PC-3 (cell line): ENCODE data around the gene TARBP1. TPM values are rescaled to one million over a fixed set of nuclear protein-coding genes. Genes with fewer than 3 reads are reported as not detected.
A peak's percentile ranks its signal among the peaks of the same experiment; 100 is the strongest.
"Not testable (repeated sequence)": the region's sequence is repeated elsewhere in the genome, so short reads cannot be mapped to it uniquely, and the experiment has no call there.

Source experiments
- ATAC-seq: fragments of 200-7000 bp; cut with Tn5 transposase; 2 replicates; pipeline ENCODE4 v1.9.1; 2020; ENCODE audit warnings: mild to moderate bottlenecking, moderate library complexity
- BruUV-seq: library from RNA; stranded (reverse); fragments of 400-500 nt; replicated peaks from 2 replicates; lab custom pipeline; 2021; lab: Mats Ljungman, UMichigan
- CTCF ChIA-PET: fragments of 300-600 bp; sonication (Branson Sonifier 250); formaldehyde crosslinking; loops from one replicate; lab custom pipeline; 2022; ENCODE audit warnings: antibody characterized with exemption; lab: Charles Lee
- POLR2A ChIA-PET: fragments of 300-600 bp; sonication (Branson Sonifier 250); formaldehyde crosslinking; loops from one replicate; lab custom pipeline; 2022; ENCODE audit warnings: antibody characterized with exemption; ENCODE audit not compliant: unreplicated experiment; lab: Charles Lee
- DNase-seq: peaks from one replicate; pipeline ENCODE4 v3.0.0-alpha.2; 2015
- H2AFZ ChIP-seq: fragments of 300-600 bp; sonication (generic); 2 replicates; pipeline ENCODE4 v1.6.0; 2016; ENCODE audit warnings: antibody characterized with exemption, low read length
- H3F3A ChIP-seq: fragments of 300-600 bp; sonication (generic); one replicate; pipeline ENCODE4 v1.6.0; 2017; ENCODE audit warnings: antibody characterized with exemption, low read length, control low read depth, mild to moderate bottlenecking; ENCODE audit not compliant: unreplicated experiment
- H3K27ac ChIP-seq: fragments of 300-600 bp; sonication (generic); 2 replicates; pipeline ENCODE4 v1.5.1; 2016; ENCODE audit warnings: mild to moderate bottlenecking, low read length
- H3K27me3 ChIP-seq: fragments of 300-600 bp; sonication (generic); 2 replicates; pipeline ENCODE4 v1.6.1; 2016; ENCODE audit warnings: low read length, mixed read lengths
- H3K36me3 ChIP-seq: fragments of 300-600 bp; sonication (generic); 2 replicates; pipeline ENCODE4 v1.6.1; 2016; ENCODE audit warnings: low read depth, mixed run types, low read length, mixed read lengths
- H3K4me1 ChIP-seq: fragments of 300-600 bp; sonication (generic); 2 replicates; pipeline ENCODE4 v1.5.1; 2016; ENCODE audit warnings: low read length; ENCODE audit not compliant: insufficient read depth
- H3K4me2 ChIP-seq: fragments of 300-600 bp; sonication (generic); 2 replicates; pipeline ENCODE4 v1.6.0; 2016; ENCODE audit warnings: low read length
- H3K4me3 ChIP-seq: fragments of 300-600 bp; sonication (generic); 2 replicates; pipeline ENCODE4 v1.5.1; 2016; ENCODE audit warnings: mild to moderate bottlenecking, low read length, mixed read lengths
- H3K79me2 ChIP-seq: fragments of 300-600 bp; sonication (generic); 2 replicates; pipeline ENCODE4 v1.6.1; 2017; ENCODE audit warnings: low read length, mixed read lengths
- H3K9ac ChIP-seq: fragments of 300-600 bp; sonication (generic); 2 replicates; pipeline ENCODE4 v1.6.0; 2016; ENCODE audit warnings: mild to moderate bottlenecking, low read length
- H3K9me2 ChIP-seq: fragments of 300-600 bp; sonication (generic); replicated peaks from 2 replicates; pipeline ENCODE4 v1.6.1; 2016; ENCODE audit warnings: mixed run types, low read length, mixed read lengths
- H3K9me3 ChIP-seq: fragments of 300-600 bp; sonication (generic); 2 replicates; pipeline ENCODE4 v1.6.1; 2016; ENCODE audit warnings: low read length, mixed read lengths
- H4K20me1 ChIP-seq: fragments of 300-600 bp; sonication (generic); 2 replicates; pipeline ENCODE4 v1.6.1; 2016; ENCODE audit warnings: low read length, mixed read lengths
- EZH2 ChIP-seq: fragments of 300-600 bp; sonication (generic); IDR thresholded peaks from one replicate; pipeline ENCODE4 v1.6.1; 2017; ENCODE audit warnings: antibody characterized with exemption, mild to moderate bottlenecking, low read length; ENCODE audit not compliant: unreplicated experiment
- EZH2phosphoT487 ChIP-seq: fragments of 300-600 bp; sonication (generic); IDR thresholded peaks from 2 replicates; pipeline ENCODE4 v1.6.1; 2018; ENCODE audit warnings: mild to moderate bottlenecking, antibody characterized with exemption, low read length, borderline replicate concordance
- intact Hi-C: fragments of 100-400 bp; cut with micrococcal nuclease; formaldehyde crosslinking; loops from 2 replicates; pipeline ENCODE4 v1.9.0; 2023
- total RNA-seq: library from RNA; depleted of rRNA; stranded (reverse); fragments of >200 nt; gene quantifications from 2 replicates; pipeline ENCODE4 v1.2.3, GENCODE V29; 2014
- TF ChIP-seq, protein P1 (sequence below): fragments of 300-600 bp; sonication (generic); conservative IDR thresholded peaks from 2 replicates; pipeline ENCODE4 v1.5.1; 2017; ENCODE audit warnings: antibody characterized with exemption, low read depth, mild to moderate bottlenecking, low read length

Gene TARBP1
- total RNA-seq, 1 experiment from 2014 or later = 15.1 TPM

DNA sequence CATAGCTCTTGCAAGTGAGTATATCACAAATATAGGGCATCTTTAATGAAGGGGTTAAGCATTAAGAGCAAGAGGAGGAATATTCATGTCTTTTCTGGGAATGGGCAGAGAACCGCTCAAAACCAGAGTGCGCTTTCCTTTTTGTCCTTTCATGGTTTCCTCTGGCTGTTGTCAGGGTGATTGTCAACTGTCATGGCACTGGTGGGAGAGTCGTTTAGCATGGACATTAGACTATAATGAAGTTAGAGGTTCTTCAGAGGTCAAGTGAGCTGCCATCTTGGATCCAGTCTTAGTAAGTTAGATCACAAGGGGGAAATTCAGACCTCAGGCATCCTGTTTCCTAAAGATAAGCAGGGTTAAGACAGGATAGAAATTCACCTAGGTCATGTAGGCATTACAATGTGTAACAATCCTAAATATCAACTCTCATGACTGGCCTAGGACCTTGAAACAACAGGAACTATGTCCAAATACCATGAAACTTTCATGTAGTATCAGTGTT, 117.8 kb downstream of the TARBP1 start:
- Histone ChIP-seq H3F3A (no peaks in the 10 kb centered on the region), H3K9me3 (no peaks in the 10 kb centered on the region), H3K4me1 (peaks cover 4% of the 10 kb centered on the region), H3K4me3 (no peak overlapping the region), H3K27ac (no peak overlapping the region), H3K27me3 (no peaks in the 10 kb centered on the region), H3K9ac (no peak overlapping the region), H3K36me3 (no peaks in the 10 kb centered on the region), H3K79me2 (peaks cover 8% of the 10 kb centered on the region; the same call in 1 of the 2 replicates), H2AFZ (no peak overlapping the region), H4K20me1 (no peaks in the 10 kb centered on the region), H3K9me2 (no peaks in the 10 kb centered on the region), H3K4me2 (no peak overlapping the region)
- intact Hi-C loops = no loop called here
- no TSS peak for BruUV-seq
- ChIA-PET CTCF (no interaction called here), POLR2A (no interaction called here)
- TF ChIP-seq EZH2 (no peak), EZH2phosphoT487 (no peak)
- TF ChIP-seq, protein P1, sequence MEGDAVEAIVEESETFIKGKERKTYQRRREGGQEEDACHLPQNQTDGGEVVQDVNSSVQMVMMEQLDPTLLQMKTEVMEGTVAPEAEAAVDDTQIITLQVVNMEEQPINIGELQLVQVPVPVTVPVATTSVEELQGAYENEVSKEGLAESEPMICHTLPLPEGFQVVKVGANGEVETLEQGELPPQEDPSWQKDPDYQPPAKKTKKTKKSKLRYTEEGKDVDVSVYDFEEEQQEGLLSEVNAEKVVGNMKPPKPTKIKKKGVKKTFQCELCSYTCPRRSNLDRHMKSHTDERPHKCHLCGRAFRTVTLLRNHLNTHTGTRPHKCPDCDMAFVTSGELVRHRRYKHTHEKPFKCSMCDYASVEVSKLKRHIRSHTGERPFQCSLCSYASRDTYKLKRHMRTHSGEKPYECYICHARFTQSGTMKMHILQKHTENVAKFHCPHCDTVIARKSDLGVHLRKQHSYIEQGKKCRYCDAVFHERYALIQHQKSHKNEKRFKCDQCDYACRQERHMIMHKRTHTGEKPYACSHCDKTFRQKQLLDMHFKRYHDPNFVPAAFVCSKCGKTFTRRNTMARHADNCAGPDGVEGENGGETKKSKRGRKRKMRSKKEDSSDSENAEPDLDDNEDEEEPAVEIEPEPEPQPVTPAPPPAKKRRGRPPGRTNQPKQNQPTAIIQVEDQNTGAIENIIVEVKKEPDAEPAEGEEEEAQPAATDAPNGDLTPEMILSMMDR = no peak
- DNase-seq (no peak), ATAC-seq (no peak)

- peak overlapping the region; percentile 84 for H3K4me2 ChIP-seq
- no peaks in the 10 kb centered on the region for H3K36me3 ChIP-seq
- H3K27me3 ChIP-seq = no peaks in the 10 kb centered on the region
- no peaks in the 10 kb centered on the region for H3F3A ChIP-seq
- H3K4me3 ChIP-seq = peak overlapping the region; percentile 80
- CTCF ChIA-PET = no interaction called here
- H3K27ac ChIP-seq = no peak overlapping the region
- H3K9ac ChIP-seq = no peak overlapping the region
- no peak overlapping the region for H2AFZ ChIP-seq
- peaks cover 8% of the 10 kb centered on the region; the same call in 1 of the 2 replicates for H3K79me2 ChIP-seq
- POLR2A ChIA-PET = no interaction called here
- TF ChIP-seq, protein P1 = no peak
- TF ChIP-seq EZH2phosphoT487 (no peak), EZH2 (no peak)
- peaks cover 6% of the 10 kb centered on the region for H3K4me1 ChIP-seq
- no TSS peak for BruUV-seq
- ATAC-seq (no peak), DNase-seq (no peak)
- no peaks in the 10 kb centered on the region for H4K20me1 ChIP-seq
- no peaks in the 10 kb centered on the region for H3K9me3 ChIP-seq
- intact Hi-C loops = no loop called here
- H3K9me2 ChIP-seq = no peaks in the 10 kb centered on the region
Observed at GRCh38 chr1:234357831-234358230, 121.1 kb downstream of the TARBP1 start.

GRCh38 chr1:234356615-234357269, 122.2 kb downstream of the TARBP1 start:
- peak; percentile 69 for DNase-seq

More at GRCh38 chr1:234356615-234357269, 122.2 kb downstream of the TARBP1 start:
- CTCF ChIA-PET, intact Hi-C loops, H3K79me2 ChIP-seq, H3K9me3 ChIP-seq, H3K9me2 ChIP-seq, H3K27me3 ChIP-seq, H3K27ac ChIP-seq, H4K20me1 ChIP-seq, H3K4me1 ChIP-seq, BruUV-seq, H3F3A ChIP-seq, H3K36me3 ChIP-seq: not testable (repeated sequence)
- Histone ChIP-seq H2AFZ (peak overlapping the region; percentile 92), H3K9ac (peak overlapping the region; percentile 73), H3K4me3 (peak overlapping the region; percentile 80), H3K4me2 (peak overlapping the region; percentile 84)
- peak; percentile 96 for ATAC-seq
- POLR2A ChIA-PET = interaction anchor here (1.2 kb wide), 1 partner anchor 13 kb away, joined by 12 read pairs; no protein-coding TSS in a partner anchor
